SK-N-SH (cell line): ENCODE data around the gene ADRB2. TPM values are rescaled to one million over a fixed set of nuclear protein-coding genes. Genes with fewer than 3 reads are reported as not detected.

ENCODE experiments used
- CTCF ChIA-PET: fragments of 300-600, 350-600 bp; formaldehyde crosslinking; extraction: SDS; loops from one replicate; lab custom pipeline; 2021; lab: Yijun Ruan, JAX
- POLR2A ChIA-PET: fragments of 350-600 bp; sonication (Branson Sonifier 250); formaldehyde crosslinking; extraction: SDS; loops from one replicate; lab custom pipeline; 2020; ENCODE audit warnings: antibody characterized with exemption, inconsistent platforms; lab: Yijun Ruan, JAX
- DNase-seq: peaks from one replicate; pipeline ENCODE4 v3.0.0; 2012
- H2AFZ ChIP-seq: fragments of 200-600 bp; sonication (generic); 2 replicates; pipeline ENCODE4 v1.8.1; 2016; ENCODE audit warnings: antibody characterized with exemption, mild to moderate bottlenecking, low read depth
- H3F3A ChIP-seq: fragments of 200-600 bp; sonication (generic); replicated peaks from 2 replicates; pipeline ENCODE3; 2016; ENCODE audit warnings: antibody characterized with exemption, mild to moderate bottlenecking; ENCODE audit not compliant: insufficient read depth
- H3K27ac ChIP-seq, 2 experiments: fragments of 200-500 bp in 1 of 2; fragments of 200-600 bp in 1 of 2; sonication (Bioruptor generic) in 1 of 2; sonication (generic), shearing (Covaris generic) in 1 of 2; 2 replicates each; pipeline versions ENCODE4 v1.5.1 to v1.6.1; 2014 to 2016; ENCODE audit warnings: low read depth in 2 of 2, inconsistent platforms in 1 of 2, low read length in 1 of 2, mild to moderate bottlenecking in 1 of 2, mixed read lengths in 1 of 2
- H3K27me3 ChIP-seq: fragments of 200-600 bp; sonication (generic), shearing (Covaris generic); 2 replicates; pipeline ENCODE4 v1.6.1; 2016; ENCODE audit warnings: mixed run types; ENCODE audit not compliant: insufficient read depth
- H3K36me3 ChIP-seq, 2 experiments: fragments of 200-500 bp in 1 of 2; fragments of 200-600 bp in 1 of 2; sonication (Bioruptor generic) in 1 of 2; sonication (generic) in 1 of 2; replicated peaks in 1 of 2; 2 replicates each; pipeline versions ENCODE3 to v1.5.1; 2014 to 2016; ENCODE audit warnings: low read length in 1 of 2, mild to moderate bottlenecking in 1 of 2; ENCODE audit not compliant: insufficient read depth in 2 of 2, control insufficient read depth in 1 of 2
- H3K4me1 ChIP-seq, 2 experiments: fragments of 200-500 bp in 1 of 2; fragments of 200-600 bp in 1 of 2; sonication (Bioruptor generic) in 1 of 2; sonication (generic), shearing (Covaris generic) in 1 of 2; 2 replicates each; pipeline versions ENCODE4 v1.5.1 to v1.6.1; 2014 to 2016; ENCODE audit warnings: low read depth in 1 of 2, low read length in 1 of 2, mixed run types in 1 of 2; ENCODE audit not compliant: insufficient read depth in 2 of 2, control insufficient read depth in 1 of 2
- H3K4me2 ChIP-seq: fragments of 200-600 bp; sonication (generic), shearing (Covaris generic); 2 replicates; pipeline ENCODE4 v1.6.1; 2017; ENCODE audit warnings: mixed run types
- H3K4me3 ChIP-seq, 2 experiments: fragments of 200-500 bp in 1 of 2; fragments of 200-600 bp in 1 of 2; sonication (Bioruptor generic) in 1 of 2; sonication (generic), shearing (Covaris generic) in 1 of 2; 2 replicates each; pipeline versions ENCODE4 v1.5.1 to v1.8.1; 2014 to 2016; ENCODE audit warnings: low read depth in 2 of 2, inconsistent platforms in 1 of 2, low read length in 1 of 2, mild to moderate bottlenecking in 1 of 2, mixed read lengths in 1 of 2, moderate library complexity in 1 of 2
- H3K79me2 ChIP-seq: fragments of 200-600 bp; sonication (generic); 2 replicates; pipeline ENCODE4 v1.8.1; 2017; ENCODE audit warnings: mild to moderate bottlenecking; ENCODE audit not compliant: insufficient read depth
- H3K9ac ChIP-seq: fragments of 200-600 bp; sonication (generic); 2 replicates; pipeline ENCODE4 v1.6.1; 2017; ENCODE audit warnings: mixed run types
- H3K9me2 ChIP-seq: fragments of 200-600 bp; sonication (generic); 2 replicates; pipeline ENCODE4 v1.6.1; 2017; ENCODE audit warnings: mixed run types
- H3K9me3 ChIP-seq: fragments of 200-600 bp; sonication (generic); 2 replicates; pipeline ENCODE4 v1.6.1; 2017; ENCODE audit warnings: mixed run types, mild to moderate bottlenecking, moderate library complexity
- H4K20me1 ChIP-seq: fragments of 200-600 bp; sonication (generic); 2 replicates; pipeline ENCODE4 v1.6.1; 2017; ENCODE audit warnings: mild to moderate bottlenecking, mixed run types; ENCODE audit not compliant: insufficient read depth
- CHD2 ChIP-seq: fragments of 150-350 bp; IDR thresholded peaks from 2 replicates; pipeline ENCODE4 v1.6.1; 2018; ENCODE audit warnings: low read length; ENCODE audit not compliant: partially characterized antibody
- ELF1 ChIP-seq: IDR thresholded peaks from 2 replicates; pipeline ENCODE4 v1.4.0; 2012
- EZH2phosphoT487 ChIP-seq: fragments of 200-600 bp; sonication (generic); IDR thresholded peaks from 2 replicates; pipeline ENCODE4 v1.6.1; 2017; ENCODE audit warnings: low read depth, mixed run types, mild to moderate bottlenecking, antibody characterized with exemption, moderate library complexity, borderline replicate concordance
- FOSL2 ChIP-seq: IDR thresholded peaks from 2 replicates; pipeline ENCODE4 v1.4.0; 2012; ENCODE audit warnings: low read depth, mild to moderate bottlenecking, moderate library complexity, borderline replicate concordance
- GATA2 ChIP-seq: sonication (generic); formaldehyde crosslinking; IDR thresholded peaks from 2 replicates; pipeline ENCODE4 v1.5.0; 2020; ENCODE audit warnings: mild to moderate bottlenecking, missing genetic modification reagents
- JUND ChIP-seq: IDR thresholded peaks from 2 replicates; pipeline ENCODE4 v1.4.0; 2012
- MAX ChIP-seq: IDR thresholded peaks from 2 replicates; pipeline ENCODE4 v1.4.0; 2012; ENCODE audit warnings: low read depth
- MEF2A ChIP-seq: IDR thresholded peaks from 2 replicates; pipeline ENCODE4 v1.4.0; 2012; ENCODE audit warnings: low read depth, borderline replicate concordance
- MXI1 ChIP-seq: IDR thresholded peaks from 2 replicates; pipeline ENCODE4 v1.6.1; 2012; ENCODE audit warnings: mild to moderate bottlenecking, low read depth, low read length, improper control_type of control experiment
- NRF1 ChIP-seq: IDR thresholded peaks from 2 replicates; pipeline ENCODE4 v1.6.1; 2012; ENCODE audit warnings: low read depth, mild to moderate bottlenecking, low read length
- PBX3 ChIP-seq: IDR thresholded peaks from 2 replicates; pipeline ENCODE4; 2012
- POLR2AphosphoS5 ChIP-seq: IDR thresholded peaks from 2 replicates; pipeline ENCODE4 v1.6.1; 2012; ENCODE audit warnings: low read depth, low read length
- RAD21 ChIP-seq: IDR thresholded peaks from 2 replicates; pipeline ENCODE4 v1.6.1; 2012; ENCODE audit warnings: mild to moderate bottlenecking, low read length
- RCOR1 ChIP-seq: fragments of 150-350 bp; IDR thresholded peaks from 2 replicates; pipeline ENCODE4 v1.6.1; 2017; ENCODE audit warnings: antibody characterized with exemption, low read length
- REST ChIP-seq: IDR thresholded peaks from 2 replicates; pipeline ENCODE4 v1.6.1; 2012; ENCODE audit warnings: mild to moderate bottlenecking, low read depth, low read length, moderate library complexity
- RXRA ChIP-seq: IDR thresholded peaks from 2 replicates; pipeline ENCODE4 v1.4.0; 2012; ENCODE audit warnings: low read depth, mild to moderate bottlenecking, borderline replicate concordance
- TEAD4 ChIP-seq: IDR thresholded peaks from 2 replicates; pipeline ENCODE4 v1.4.0; 2012; ENCODE audit warnings: mild to moderate bottlenecking, borderline replicate concordance; ENCODE audit not compliant: insufficient read depth
- USF1 ChIP-seq: IDR thresholded peaks from 2 replicates; pipeline ENCODE4 v1.4.0; 2012; ENCODE audit warnings: low read depth, borderline replicate concordance
- USF2 ChIP-seq: fragments of 150-350 bp; IDR thresholded peaks from 2 replicates; pipeline ENCODE4 v1.6.1; 2017; ENCODE audit warnings: antibody characterized with exemption, low read length, low read depth, borderline replicate concordance
- YY1 ChIP-seq: IDR thresholded peaks from 2 replicates; pipeline ENCODE4 v1.4.0; 2012; ENCODE audit warnings: low read depth, mild to moderate bottlenecking
- WGBS: methylation state at CpG from one replicate; pipeline ENCODE4 v1.1.6; 2017; ENCODE audit warnings: low lambda C conversion rate; 5-methylcytosine and 5-hydroxymethylcytosine counted together
- polyA plus RNA-seq, 3 experiments: library from polyadenylated mRNA; depleted of rRNA; stranded (reverse); fragments of >200 nt; gene quantifications; 2 replicates each; pipeline ENCODE4 v1.2.3, GENCODE V29; 2012

The ADRB2 gene
- polyA plus RNA-seq, 1 of the 3 experiments (the other 2 are of a cell fraction), result 1.0 TPM

GRCh38 chr5:148842161-148842560 is 15.8 kb downstream of the ADRB2 start:
- no peak overlapping the region for H2AFZ ChIP-seq
- peaks cover 0 to 11% of the 10 kb centered on the region in 2 experiments; a peak in 2 of 4 replicates for H3K4me1 ChIP-seq
- H3K9ac ChIP-seq, result no peak overlapping the region
- H3K79me2 ChIP-seq, result no peaks in the 10 kb centered on the region
- 88% methylated on average over 2 of the region's 2 CpGs for WGBS
- CTCF ChIA-PET, result interaction anchor here (1.3 kb wide), 1 partner anchor 272 kb away, joined by 4 read pairs; no protein-coding TSS in a partner anchor
- no peaks in the 10 kb centered on the region for H3K27me3 ChIP-seq
- H3K4me3 ChIP-seq, result no peak overlapping the region
- no peaks in the 10 kb centered on the region for H3K36me3 ChIP-seq
- no peaks in the 10 kb centered on the region for H4K20me1 ChIP-seq
- TF ChIP-seq NRF1 (no peak), MXI1 (no peak), REST (no peak), YY1 (no peak), POLR2AphosphoS5 (no peak), RCOR1 (no peak), TEAD4 (no peak), ELF1 (no peak), USF2 (no peak), PBX3 (no peak), RAD21 (no peak), MAX (no peak), FOSL2 (no peak), RXRA (no peak), USF1 (no peak), MEF2A (no peak), GATA2 (no peak), CHD2 (no peak), EZH2phosphoT487 (no peak), JUND (no peak)
- no peaks in the 10 kb centered on the region for H3F3A ChIP-seq
- no peak for DNase-seq
- H3K9me3 ChIP-seq, result no peaks in the 10 kb centered on the region
- no peaks in the 10 kb centered on the region for H3K9me2 ChIP-seq
- POLR2A ChIA-PET, result no interaction called here
- H3K27ac ChIP-seq, result no peak overlapping the region
- H3K4me2 ChIP-seq, result no peak overlapping the region
